ENCODE data around the gene ENOPH1. TPM values are rescaled to one million over a fixed set of nuclear protein-coding genes. Genes with fewer than 3 reads are reported as not detected.
"Not testable (repeated sequence)": the region's sequence is repeated elsewhere in the genome, so short reads cannot be mapped to it uniquely, and the experiment has no call there.

The ENOPH1 gene
- polyA plus RNA-seq (2013, experiment 1 of 4): 50.6 TPM
- 48.2 TPM for polyA plus RNA-seq (2013, experiment 2 of 4)
- polyA plus RNA-seq (2013, experiment 3 of 4): 40.7 TPM
- polyA plus RNA-seq (2013, experiment 4 of 4): 45.2 TPM

GRCh38 chr4:82430193-82430963 lies at the start of gene ENOPH1, which contains the start of gene HNRNPDL:
Gene ENOPH1, plus strand, starts transcription at chr4:82430590. Its CDS starts 240 bp downstream, at chr4:82430830.
Gene HNRNPDL, minus strand, starts transcription at chr4:82430462. Its CDS starts 772 bp downstream, at chr4:82429690.
- WGBS, 2 experiments: 0% methylated on average over 82 to 83 of the region's 83 CpGs
- peaks cover 18% of the 10 kb centered on the region for H3K36me3 ChIP-seq (ENCODE audit: control insufficient read depth, insufficient read depth, low read length)

GRCh38 chr4:82380831-82381230 lies 49.6 kb upstream of the ENOPH1 start:
- H3K4me3 ChIP-seq (ENCODE audit: insufficient read depth, low read depth, low read length): no peak overlapping the region
- 87 to 94% methylated on average over 4 of the region's 4 CpGs for WGBS, 2 experiments
- H3K4me1 ChIP-seq (ENCODE audit: control insufficient read depth, insufficient read depth, low read length): no peaks in the 10 kb centered on the region
- H3K27me3 ChIP-seq (ENCODE audit: control insufficient read depth, insufficient read depth, low read length, poor library complexity, severe bottlenecking): no peaks in the 10 kb centered on the region
- no peaks in the 10 kb centered on the region for H3K36me3 ChIP-seq (ENCODE audit: control insufficient read depth, insufficient read depth, low read length)
- no peaks in the 10 kb centered on the region for H3K9me3 ChIP-seq (ENCODE audit: control insufficient read depth, low read length)
- H3K27ac ChIP-seq (ENCODE audit: insufficient read depth, low read depth, low read length, poor library complexity, severe bottlenecking): no peak overlapping the region

More at GRCh38 chr4:82430193-82430963, at the start of gene ENOPH1, which contains the start of gene HNRNPDL:
- H3K27me3 ChIP-seq (ENCODE audit: control insufficient read depth, insufficient read depth, low read length, poor library complexity, severe bottlenecking): no peaks in the 10 kb centered on the region
- H3K4me1 ChIP-seq (ENCODE audit: control insufficient read depth, insufficient read depth, low read length): peaks cover 4% of the 10 kb centered on the region
- H3K9me3 ChIP-seq (ENCODE audit: control insufficient read depth, low read length): no peaks in the 10 kb centered on the region
- H3K4me3 ChIP-seq (ENCODE audit: insufficient read depth, low read depth, low read length): peak within 1 kb of the TSS; percentile 58
- H3K27ac ChIP-seq (ENCODE audit: insufficient read depth, low read depth, low read length, poor library complexity, severe bottlenecking): peak within 1 kb of the TSS; percentile 99

- 93 to 95% methylated on average over 3 of the region's 3 CpGs for WGBS, 2 experiments
- Histone ChIP-seq H3K9me3 (ENCODE audit: control insufficient read depth, low read length) (no peaks in the 10 kb centered on the region), H3K36me3 (ENCODE audit: control insufficient read depth, insufficient read depth, low read length) (no peaks in the 10 kb centered on the region), H3K4me1 (ENCODE audit: control insufficient read depth, insufficient read depth, low read length) (no peaks in the 10 kb centered on the region), H3K27me3 (ENCODE audit: control insufficient read depth, insufficient read depth, low read length, poor library complexity, severe bottlenecking) (no peaks in the 10 kb centered on the region), H3K27ac (ENCODE audit: insufficient read depth, low read depth, low read length, poor library complexity, severe bottlenecking) (no peak overlapping the region), H3K4me3 (ENCODE audit: insufficient read depth, low read depth, low read length) (no peak overlapping the region)
Observed at GRCh38 chr4:82381235-82381634, 49.2 kb upstream of the ENOPH1 start.

- no peaks in the 10 kb centered on the region for H3K9me3 ChIP-seq (ENCODE audit: control insufficient read depth, low read length)
- H3K27me3 ChIP-seq (ENCODE audit: control insufficient read depth, insufficient read depth, low read length, poor library complexity, severe bottlenecking): no peaks in the 10 kb centered on the region
- WGBS, 2 experiments: 93 to 94% methylated on average over 2 of the region's 2 CpGs
- no peaks in the 10 kb centered on the region for H3K36me3 ChIP-seq (ENCODE audit: control insufficient read depth, insufficient read depth, low read length)
- no peak overlapping the region for H3K4me3 ChIP-seq (ENCODE audit: insufficient read depth, low read depth, low read length)
- H3K4me1 ChIP-seq (ENCODE audit: control insufficient read depth, insufficient read depth, low read length): no peaks in the 10 kb centered on the region
- H3K27ac ChIP-seq (ENCODE audit: insufficient read depth, low read depth, low read length, poor library complexity, severe bottlenecking): no peak overlapping the region
Observed at GRCh38 chr4:82381661-82382296, 48.6 kb upstream of the ENOPH1 start.

- Histone ChIP-seq H3K9me3 (ENCODE audit: control insufficient read depth, low read length) (no peaks in the 10 kb centered on the region), H3K36me3 (ENCODE audit: control insufficient read depth, insufficient read depth, low read length) (no peaks in the 10 kb centered on the region), H3K27ac (ENCODE audit: insufficient read depth, low read depth, low read length, poor library complexity, severe bottlenecking) (no peak overlapping the region), H3K27me3 (ENCODE audit: control insufficient read depth, insufficient read depth, low read length, poor library complexity, severe bottlenecking) (no peaks in the 10 kb centered on the region), H3K4me1 (ENCODE audit: control insufficient read depth, insufficient read depth, low read length) (no peaks in the 10 kb centered on the region), H3K4me3 (ENCODE audit: insufficient read depth, low read depth, low read length) (no peak overlapping the region)
- WGBS, 2 experiments: 89 to 97% methylated on average over 2 of the region's 2 CpGs
Observed at GRCh38 chr4:82382751-82383150, 47.6 kb upstream of the ENOPH1 start.

GRCh38 chr4:82386312-82386711 lies 44.1 kb upstream of the ENOPH1 start:
- H3K4me1 ChIP-seq (ENCODE audit: control insufficient read depth, insufficient read depth, low read length); H3K27ac ChIP-seq (ENCODE audit: insufficient read depth, low read depth, low read length, poor library complexity, severe bottlenecking); H3K4me3 ChIP-seq (ENCODE audit: insufficient read depth, low read depth, low read length); H3K9me3 ChIP-seq (ENCODE audit: control insufficient read depth, low read length); H3K27me3 ChIP-seq (ENCODE audit: control insufficient read depth, insufficient read depth, low read length, poor library complexity, severe bottlenecking); H3K36me3 ChIP-seq (ENCODE audit: control insufficient read depth, insufficient read depth, low read length): not testable (repeated sequence)
- WGBS, 2 experiments: 94 to 98% methylated on average over 4 to 6 of the region's 8 CpGs

GRCh38 chr4:82388405-82388804 lies 42.0 kb upstream of the ENOPH1 start:
- Histone ChIP-seq H3K27ac (ENCODE audit: insufficient read depth, low read depth, low read length, poor library complexity, severe bottlenecking) (no peak overlapping the region), H3K4me1 (ENCODE audit: control insufficient read depth, insufficient read depth, low read length) (no peaks in the 10 kb centered on the region), H3K27me3 (ENCODE audit: control insufficient read depth, insufficient read depth, low read length, poor library complexity, severe bottlenecking) (no peaks in the 10 kb centered on the region), H3K4me3 (ENCODE audit: insufficient read depth, low read depth, low read length) (no peak overlapping the region), H3K9me3 (ENCODE audit: control insufficient read depth, low read length) (no peaks in the 10 kb centered on the region), H3K36me3 (ENCODE audit: control insufficient read depth, insufficient read depth, low read length) (no peaks in the 10 kb centered on the region)
- 71 to 91% methylated on average over 1 of the region's 1 CpG for WGBS, 2 experiments

GRCh38 chr4:82390061-82390460 lies 40.3 kb upstream of the ENOPH1 start:
- not testable (repeated sequence) for H3K4me1 ChIP-seq (ENCODE audit: control insufficient read depth, insufficient read depth, low read length); H3K9me3 ChIP-seq (ENCODE audit: control insufficient read depth, low read length); H3K27ac ChIP-seq (ENCODE audit: insufficient read depth, low read depth, low read length, poor library complexity, severe bottlenecking); H3K4me3 ChIP-seq (ENCODE audit: insufficient read depth, low read depth, low read length); H3K36me3 ChIP-seq (ENCODE audit: control insufficient read depth, insufficient read depth, low read length); H3K27me3 ChIP-seq (ENCODE audit: control insufficient read depth, insufficient read depth, low read length, poor library complexity, severe bottlenecking)
- 91% methylated on average over 9 of the region's 9 CpGs for WGBS, 2 experiments

- Histone ChIP-seq H3K27ac (ENCODE audit: insufficient read depth, low read depth, low read length, poor library complexity, severe bottlenecking) (no peak overlapping the region), H3K4me3 (ENCODE audit: insufficient read depth, low read depth, low read length) (no peak overlapping the region), H3K27me3 (ENCODE audit: control insufficient read depth, insufficient read depth, low read length, poor library complexity, severe bottlenecking) (no peaks in the 10 kb centered on the region), H3K9me3 (ENCODE audit: control insufficient read depth, low read length) (no peaks in the 10 kb centered on the region), H3K36me3 (ENCODE audit: control insufficient read depth, insufficient read depth, low read length) (no peaks in the 10 kb centered on the region), H3K4me1 (ENCODE audit: control insufficient read depth, insufficient read depth, low read length) (no peaks in the 10 kb centered on the region)
- 88 to 89% methylated on average over 3 of the region's 3 CpGs for whole genome bisulfite sequencing, 2 experiments
Observed at GRCh38 chr4:82394896-82395295, 35.5 kb upstream of the ENOPH1 start.

- H3K9me3 ChIP-seq (ENCODE audit: control insufficient read depth, low read length): no peaks in the 10 kb centered on the region
- no peaks in the 10 kb centered on the region for H3K36me3 ChIP-seq (ENCODE audit: control insufficient read depth, insufficient read depth, low read length)
- WGBS, 2 experiments: 85 to 89% methylated on average over 3 of the region's 3 CpGs
- no peaks in the 10 kb centered on the region for H3K27me3 ChIP-seq (ENCODE audit: control insufficient read depth, insufficient read depth, low read length, poor library complexity, severe bottlenecking)
- H3K27ac ChIP-seq (ENCODE audit: insufficient read depth, low read depth, low read length, poor library complexity, severe bottlenecking): no peak overlapping the region
- H3K4me1 ChIP-seq (ENCODE audit: control insufficient read depth, insufficient read depth, low read length): no peaks in the 10 kb centered on the region
- H3K4me3 ChIP-seq (ENCODE audit: insufficient read depth, low read depth, low read length): no peak overlapping the region
Observed at GRCh38 chr4:82397527-82397926, 32.9 kb upstream of the ENOPH1 start.

Measured in ectodermal cell (in vitro differentiated cells).